ENCODE data around the gene KCNN2.

KCNN2 gene

DNA sequence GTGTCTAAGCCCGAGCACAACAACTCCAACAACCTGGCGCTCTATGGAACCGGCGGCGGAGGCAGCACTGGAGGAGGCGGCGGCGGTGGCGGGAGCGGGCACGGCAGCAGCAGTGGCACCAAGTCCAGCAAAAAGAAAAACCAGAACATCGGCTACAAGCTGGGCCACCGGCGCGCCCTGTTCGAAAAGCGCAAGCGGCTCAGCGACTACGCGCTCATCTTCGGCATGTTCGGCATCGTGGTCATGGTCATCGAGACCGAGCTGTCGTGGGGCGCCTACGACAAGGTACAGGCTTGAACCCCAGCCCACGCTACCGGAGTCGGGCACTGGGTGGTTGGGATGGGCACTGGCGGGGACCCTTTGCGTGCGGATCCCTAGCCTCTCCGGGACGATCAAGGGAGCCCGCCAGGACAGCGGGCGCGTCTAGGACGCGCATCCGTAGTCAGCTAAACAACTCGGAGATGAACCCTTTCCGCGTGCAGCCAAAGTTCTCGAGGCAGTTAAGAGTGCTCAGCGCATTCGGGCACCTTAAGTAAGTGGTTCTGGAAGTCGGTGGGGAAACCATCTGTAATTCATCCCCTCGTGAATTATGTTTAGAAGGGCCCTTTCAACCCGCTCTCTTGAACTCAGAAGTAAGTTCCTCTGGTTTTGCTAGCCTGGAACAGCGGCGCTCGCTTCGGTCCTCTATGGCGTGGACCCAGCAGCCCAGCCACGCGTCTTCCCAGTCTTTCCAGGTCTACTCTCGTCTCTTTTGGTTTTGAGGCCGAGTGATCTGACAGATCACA, 1.3 kb downstream of the KCNN2 start:
- no peak for DNase-seq

GRCh38 chr5:114363837-114364236, 2.0 kb downstream of the KCNN2 start:
- DNase-seq, result no peak

GRCh38 chr5:114367029-114367428, 5.2 kb downstream of the KCNN2 start:
- no peak for DNase-seq

- no peak for DNase-seq
These were observed 8.0 kb downstream of the KCNN2 start for GRCh38 chr5:114369680-114370417.

- DNase-seq, result no peak
These were observed 15.4 kb downstream of the KCNN2 start for GRCh38 chr5:114377050-114377844.

DNA sequence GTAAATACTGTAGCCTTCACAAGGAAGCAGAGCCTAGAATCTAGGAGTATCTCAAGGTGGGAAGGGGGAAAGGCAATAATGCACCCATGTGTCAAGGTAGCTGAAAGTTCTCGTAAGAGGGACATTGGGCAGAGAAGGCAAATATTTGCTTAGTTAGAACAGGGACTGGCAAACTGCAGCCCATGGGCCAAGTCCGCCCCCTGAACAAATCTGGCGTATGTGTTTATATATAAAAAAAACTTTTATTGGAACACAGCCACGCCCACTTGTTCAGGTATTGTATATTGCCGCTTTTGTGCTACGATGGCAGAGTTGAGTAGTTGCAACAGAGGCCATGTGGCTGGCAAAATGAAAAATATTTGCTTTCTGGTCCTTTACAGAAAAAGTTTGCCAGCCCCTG, 16.1 kb downstream of the KCNN2 start:
- no peak for DNase-seq

- no peak for DNase-seq
These were observed 18.9 kb downstream of the KCNN2 start for GRCh38 chr5:114380721-114381120.

DNA sequence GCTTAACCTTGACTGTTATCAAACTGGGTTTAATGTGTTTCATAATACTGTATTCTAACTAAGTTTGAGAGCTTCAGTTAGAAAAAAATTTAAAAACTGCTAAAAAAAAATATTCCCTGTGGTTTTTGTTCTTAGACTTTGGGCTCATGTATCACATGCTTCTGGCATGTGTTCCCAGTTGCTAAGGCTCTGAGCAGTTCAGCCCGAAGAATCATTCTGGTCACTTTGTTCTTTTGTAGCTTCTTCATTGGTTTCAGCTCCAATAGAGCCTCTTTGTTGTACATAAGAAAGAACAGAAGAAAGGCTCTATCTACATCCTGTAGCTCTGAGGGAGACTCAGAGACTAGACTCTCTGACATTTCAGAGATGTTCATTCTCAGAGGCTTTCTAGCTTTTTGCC, 25.6 kb downstream of the KCNN2 start:
- no peak for DNase-seq

- DNase-seq, result no peak
These were observed 28.6 kb downstream of the KCNN2 start for GRCh38 chr5:114390431-114390830.

DNA sequence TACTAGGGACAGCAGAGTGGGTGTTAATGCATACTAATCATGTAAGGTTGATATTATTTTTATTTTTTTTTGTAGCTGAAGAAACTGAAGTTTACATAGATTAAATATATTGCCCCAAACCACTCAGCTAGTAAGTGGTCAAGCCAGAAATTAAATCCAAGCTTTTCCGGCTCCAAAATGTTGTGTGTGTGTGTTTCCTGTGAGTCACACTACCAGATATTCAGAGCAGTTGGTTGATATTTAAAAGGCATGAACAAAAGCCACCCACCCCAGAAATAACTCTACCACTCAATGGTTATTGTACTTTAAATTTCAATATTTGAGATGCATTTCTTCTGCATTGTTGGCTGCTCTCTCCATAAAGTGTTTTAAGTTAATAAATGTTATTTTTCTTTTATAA, 29.5 kb downstream of the KCNN2 start:
- DNase-seq, result no peak

GRCh38 chr5:114393159-114393558, 31.3 kb downstream of the KCNN2 start:
- DNase-seq, result no peak

DNA sequence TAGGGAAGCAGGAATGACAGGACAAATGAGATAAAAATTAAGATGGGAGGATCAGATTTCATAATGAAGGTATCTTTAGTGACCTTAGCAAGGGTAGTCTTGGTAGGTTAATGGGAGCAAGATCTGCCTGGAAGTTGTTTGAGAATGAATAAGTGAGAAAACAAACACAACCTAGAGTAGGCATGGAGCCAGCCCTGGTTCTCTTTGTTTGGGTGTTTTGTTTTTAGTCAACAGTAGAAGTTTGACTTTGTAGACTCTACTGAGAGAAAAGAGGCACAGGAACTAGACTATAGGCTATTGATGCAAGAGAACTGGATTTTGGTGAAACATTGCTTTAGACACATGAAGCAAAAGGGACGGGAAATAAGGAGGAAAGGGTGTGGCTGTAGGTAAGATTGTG, 40.3 kb downstream of the KCNN2 start:
- DNase-seq, result no peak

GRCh38 chr5:114407783-114408182, 45.9 kb downstream of the KCNN2 start:
- no peak for DNase-seq

DNA sequence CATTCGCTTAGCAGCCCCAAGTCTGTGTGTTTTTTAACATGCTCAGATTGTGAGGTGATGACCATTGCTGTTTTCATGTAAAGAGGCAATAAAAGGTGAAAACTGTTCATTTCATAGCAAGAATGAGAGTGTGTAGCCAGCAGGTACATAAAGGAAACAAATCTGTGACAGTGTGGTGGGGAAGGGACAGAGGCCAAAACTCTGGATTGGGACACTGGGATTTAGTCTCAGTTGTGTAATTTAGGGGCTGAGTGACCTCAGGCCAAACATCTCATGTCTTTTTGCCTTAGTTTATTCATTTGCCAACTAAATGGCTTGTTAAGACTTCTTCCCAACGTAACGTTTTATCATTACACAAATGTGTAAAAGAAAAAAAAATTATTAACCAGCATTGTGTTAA, 47.0 kb downstream of the KCNN2 start:
- DNase-seq, result no peak

DNA sequence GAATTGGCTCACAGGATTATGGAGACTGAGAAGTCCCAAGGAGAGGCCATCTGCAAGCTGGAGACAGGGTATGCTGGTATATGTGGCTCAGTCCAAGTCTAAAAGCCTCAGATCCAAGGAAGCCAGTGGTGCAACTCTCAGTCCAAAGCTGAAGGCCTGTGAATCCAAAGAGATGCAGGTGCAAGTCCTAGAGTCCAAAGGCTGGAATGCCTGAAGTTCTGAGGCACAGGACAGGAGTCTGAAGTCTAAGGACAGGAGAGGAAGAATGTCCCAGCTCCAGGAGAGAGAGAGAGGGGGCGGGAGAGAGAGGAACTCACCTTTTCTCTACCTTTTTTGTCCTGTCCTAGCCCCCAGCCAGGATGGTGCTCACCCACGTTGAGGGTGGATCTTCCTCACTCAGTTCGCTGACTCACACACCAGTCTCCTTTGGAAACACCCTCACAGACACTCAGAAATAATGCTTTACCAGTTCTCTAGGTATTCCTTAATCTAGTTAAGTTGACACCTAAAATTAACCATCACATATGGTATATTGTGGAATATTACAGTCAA, 49.6 kb downstream of the KCNN2 start:
- no peak for DNase-seq

GRCh38 chr5:114412510-114413171, 50.8 kb downstream of the KCNN2 start:
- DNase-seq, result no peak

GRCh38 chr5:114415760-114416159, 53.9 kb downstream of the KCNN2 start:
- DNase-seq, result no peak

GRCh38 chr5:114416254-114416653, 54.4 kb downstream of the KCNN2 start:
- no peak for DNase-seq

DNA sequence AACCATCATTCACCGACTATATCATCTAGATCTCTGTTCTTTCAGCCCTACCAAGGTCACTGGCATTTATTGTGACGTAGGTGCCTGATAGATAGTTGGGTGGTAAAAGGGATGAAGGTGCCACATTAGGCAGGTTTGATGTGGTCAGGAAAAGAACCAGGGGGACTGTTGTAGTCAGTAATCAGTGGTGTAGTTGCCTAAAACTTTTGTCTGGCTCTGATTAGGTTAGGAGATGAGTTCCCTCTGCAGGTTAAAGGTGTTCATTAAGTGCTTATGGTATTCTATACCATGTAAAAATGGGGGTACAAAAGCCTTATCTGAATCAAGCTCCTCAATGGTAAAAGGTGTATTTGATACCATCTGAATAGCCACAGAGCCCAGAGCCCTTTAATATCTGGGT, 55.6 kb downstream of the KCNN2 start:
- no peak for DNase-seq

- no peak for DNase-seq
These were observed 56.6 kb downstream of the KCNN2 start for GRCh38 chr5:114418176-114419066.

DNA sequence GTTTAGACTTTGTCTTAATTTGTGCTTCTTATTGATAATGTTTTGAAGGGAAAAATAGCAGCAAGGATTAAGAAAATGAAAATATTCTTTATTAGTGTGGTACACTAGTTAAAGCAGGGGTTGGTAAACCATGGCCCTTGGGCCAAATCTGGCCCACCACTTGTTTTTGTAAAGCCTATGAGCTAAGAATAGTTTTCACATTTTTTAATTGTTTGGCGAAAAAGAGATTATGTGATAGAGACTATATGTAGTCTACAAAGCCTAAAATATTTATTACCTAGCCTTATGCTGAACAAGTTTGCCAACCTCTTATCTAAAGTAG, 57.2 kb downstream of the KCNN2 start:
- no peak for DNase-seq

DNA sequence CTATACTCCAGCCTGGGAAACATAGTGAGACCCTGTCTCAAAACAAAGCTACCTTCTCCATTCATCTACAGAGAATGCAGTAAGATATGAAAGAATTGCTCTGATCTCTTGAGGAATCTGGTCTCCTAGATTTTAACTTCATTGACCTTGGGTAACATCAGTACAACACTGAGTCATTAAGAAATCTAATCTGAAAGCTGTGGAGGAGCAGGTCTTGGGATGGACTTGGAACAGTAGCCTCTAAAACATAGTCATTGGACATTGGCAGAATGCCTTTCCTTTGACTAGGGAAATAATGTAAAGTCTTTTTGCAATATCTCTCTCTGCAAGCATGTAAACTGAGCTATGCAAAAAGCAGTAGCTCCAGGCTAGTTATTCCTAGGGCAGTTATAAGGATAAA, 58.1 kb downstream of the KCNN2 start:
- DNase-seq, result no peak
